ENCODE results near the gene SAPCD1. TPM values are rescaled to one million over a fixed set of nuclear protein-coding genes. Genes with fewer than 3 reads are reported as not detected.
"Not testable (repeated sequence)": the region's sequence is repeated elsewhere in the genome, so short reads cannot be mapped to it uniquely, and the experiment has no call there.

Gene SAPCD1
- total RNA-seq, 1 experiment from 2014 or later: 18.2 TPM

- no TSS peak for BruUV-seq (replicated peaks)
- peaks cover 29% of the 10 kb centered on the region for H3K79me2 ChIP-seq (ENCODE audit: insufficient read depth, low read length)
- ChIA-PET RAD21 (ENCODE audit: low non-redundant PET in 1 of 2, low total read pairs in 2 of 2, uncharacterized antibody in 2 of 2, unreplicated experiment in 2 of 2) (no interaction called here), POLR2A (interaction anchor here (1.3 to 1.5 kb wide), 2 partner anchors 15 to 28 kb away, joined by 3 to 5 read pairs; partner anchors contain the start of gene HSPA1B), CTCF (no interaction called here)
- no peak overlapping the region for H3K4me2 ChIP-seq (ENCODE audit: low read length)
- H3K4me1 ChIP-seq (ENCODE audit: control insufficient read depth in 1 of 2, insufficient read depth in 2 of 2, low read length in 2 of 2): peaks cover 6 to 12% of the 10 kb centered on the region in 2 experiments
- H3K4me3 ChIP-seq (replicated peaks in 1 of 2; ENCODE audit: low read depth in 1 of 2, low read length in 2 of 2): no peak overlapping the region
- no peaks in the 10 kb centered on the region for H4K20me1 ChIP-seq (ENCODE audit: insufficient read depth)
- DNase-seq (ENCODE audit: low read depth, low spot score) (no peak), ATAC-seq (no peak)
- no peaks in the 10 kb centered on the region for H3K27me3 ChIP-seq (ENCODE audit: insufficient read depth, low read length)
- H3K27ac ChIP-seq (ENCODE audit: low read depth, low read length): no peak overlapping the region
- H3K36me3 ChIP-seq (ENCODE audit: control insufficient read depth in 1 of 2, insufficient read depth in 2 of 2, low read length in 2 of 2): peaks cover 6 to 12% of the 10 kb centered on the region in 2 experiments; a peak in 3 of 4 replicates
- intact Hi-C loops (cut with micrococcal nuclease): no loop called here
- no peaks in the 10 kb centered on the region for H3K9me2 ChIP-seq (ENCODE audit: insufficient read depth)
- TF ChIP-seq CBX3 (IDR thresholded peaks at IDR 0.05; ENCODE audit: low read depth) (no peak), ELF1 (IDR thresholded peaks at IDR 0.05; ENCODE audit: borderline replicate concordance, low read depth) (no peak), POLR2AphosphoS5 (IDR thresholded peaks at IDR 0.05; ENCODE audit: low read depth, low read length) (no peak), RAD21 (IDR thresholded peaks at IDR 0.05; ENCODE audit: low read depth) (no peak), EZH2 (IDR thresholded peaks at IDR 0.05) (no peak), TCF7L2 (IDR thresholded peaks at IDR 0.05; ENCODE audit: borderline replicate concordance, extremely low read depth, insufficient read depth, insufficient read length) (no peak), YY1 (IDR thresholded peaks at IDR 0.05; ENCODE audit: extremely low read depth, insufficient replicate concordance, low read depth, low read length) (no peak), CTCF (IDR thresholded peaks at IDR 0.05 in 2 of 3, conservative IDR thresholded peaks at IDR 0.05 in 1 of 3; ENCODE audit: borderline replicate concordance in 1 of 3, insufficient read depth in 1 of 3, low read depth in 2 of 3, low read length in 2 of 3) (no peak), SRF (IDR thresholded peaks at IDR 0.05; ENCODE audit: low read depth) (no peak), SIN3A (IDR thresholded peaks at IDR 0.05; ENCODE audit: low read depth) (no peak), CEBPB (IDR thresholded peaks at IDR 0.05; ENCODE audit: low read depth) (no peak)
- H3K9ac ChIP-seq (ENCODE audit: low read length): no peak overlapping the region
- H3K9me3 ChIP-seq (ENCODE audit: control insufficient read depth in 1 of 2, insufficient read depth in 1 of 2, low read depth in 1 of 2, low read length in 2 of 2): no peaks in the 10 kb centered on the region
- H2AFZ ChIP-seq (ENCODE audit: low read depth, low read length, poor library complexity, severe bottlenecking): no peak overlapping the region
These were observed 37.3 kb downstream of the SAPCD1 start for GRCh38 chr6:31799781-31800180.

- H3K9me2 ChIP-seq (ENCODE audit: insufficient read depth); CTCF ChIA-PET; RAD21 ChIA-PET (ENCODE audit: low non-redundant PET in 1 of 2, low total read pairs in 2 of 2, uncharacterized antibody in 2 of 2, unreplicated experiment in 2 of 2): not testable (repeated sequence)
These were observed 38.8 kb downstream of the SAPCD1 start for GRCh38 chr6:31801031-31801927.

More at GRCh38 chr6:31801031-31801927, 38.8 kb downstream of the SAPCD1 start:
- ATAC-seq; DNase-seq (ENCODE audit: low read depth, low spot score); H3K9me3 ChIP-seq (ENCODE audit: control insufficient read depth in 1 of 2, insufficient read depth in 1 of 2, low read depth in 1 of 2, low read length in 2 of 2); BruUV-seq (replicated peaks); H3K4me2 ChIP-seq (ENCODE audit: low read length); H2AFZ ChIP-seq (ENCODE audit: low read depth, low read length, poor library complexity, severe bottlenecking); H3K4me3 ChIP-seq (replicated peaks in 1 of 2; ENCODE audit: low read depth in 1 of 2, low read length in 2 of 2); H3K27me3 ChIP-seq (ENCODE audit: insufficient read depth, low read length); H3K9ac ChIP-seq (ENCODE audit: low read length); intact Hi-C loops (cut with micrococcal nuclease); H4K20me1 ChIP-seq (ENCODE audit: insufficient read depth); H3K27ac ChIP-seq (ENCODE audit: low read depth, low read length): not testable (repeated sequence)
- H3K36me3 ChIP-seq (ENCODE audit: control insufficient read depth in 1 of 2, insufficient read depth in 2 of 2, low read length in 2 of 2): peaks cover 6 to 12% of the 10 kb centered on the region in 2 experiments; a peak in 3 of 4 replicates
- H3K4me1 ChIP-seq (ENCODE audit: control insufficient read depth in 1 of 2, insufficient read depth in 2 of 2, low read length in 2 of 2): peaks cover 8 to 15% of the 10 kb centered on the region in 2 experiments
- POLR2A ChIA-PET: interaction anchor here (1.3 to 1.5 kb wide), 2 partner anchors 13 to 26 kb away, joined by 3 to 5 read pairs; partner anchors contain the start of gene HSPA1B
- peaks cover 35% of the 10 kb centered on the region for H3K79me2 ChIP-seq (ENCODE audit: insufficient read depth, low read length)

Measured in HCT116 (cell line).